HepG2 (cell line): ENCODE results near the gene GRM8. TPM values are rescaled to one million over a fixed set of nuclear protein-coding genes. Genes with fewer than 3 reads are reported as not detected.

Experiments used
- ATAC-seq: fragments of 200-7000 bp; cut with Tn5 transposase; 3 replicates; pipeline ENCODE4 v1.9.1; 2020; ENCODE audit warnings: mild to moderate bottlenecking, moderate library complexity
- BruUV-seq: library from RNA; stranded (reverse); fragments of 400-500 nt; replicated peaks from 2 replicates; lab custom pipeline; 2021; lab: Mats Ljungman, UMichigan
- CTCF ChIA-PET: fragments of 300-600 bp; formaldehyde crosslinking; extraction: SDS; loops from one replicate; lab custom pipeline; 2021; ENCODE audit warnings: low total read pairs, inconsistent platforms, low intra/inter-chr PET ratio; lab: Yijun Ruan, JAX
- POLR2A ChIA-PET: fragments of 350-600 bp; sonication (Branson Sonifier 250); formaldehyde crosslinking; loops from one replicate; lab custom pipeline; 2020; ENCODE audit warnings: antibody characterized with exemption, inconsistent platforms; lab: Yijun Ruan, JAX
- DNase-seq: peaks from one replicate; pipeline ENCODE4 v3.0.0-alpha.2; 2015; ENCODE audit warnings: low spot score
- FAIRE-seq: peaks from 3 replicates; lab custom pipeline; 2011; peaks lifted over from hg19 to GRCh38; lab: Jason Lieb, UNC
- H2AFZ ChIP-seq: one replicate; pipeline ENCODE4 v1.6.1; 2011; ENCODE audit warnings: low read length, inconsistent platforms
- H3K27ac ChIP-seq: fragments of 300-600 bp; 3 replicates; pipeline ENCODE4 v1.8.0; 2011; ENCODE audit warnings: mixed run types, mild to moderate bottlenecking, mixed read lengths, low read length, inconsistent platforms; ENCODE audit not compliant: insufficient read depth; ENCODE audit errors: extremely low read length
- H3K27me3 ChIP-seq, 2 experiments: fragments of 200-600 bp in 1 of 2; 2 replicates in 1 of 2; 3 replicates in 1 of 2; pipeline versions ENCODE4 v1.6.0 to v1.8.0; 2011; ENCODE audit warnings: low read length in 2 of 2, mild to moderate bottlenecking in 2 of 2, moderate library complexity in 2 of 2, inconsistent platforms in 1 of 2; ENCODE audit not compliant: insufficient read depth in 2 of 2, control insufficient read depth in 1 of 2
- H3K36me3 ChIP-seq, 2 experiments: fragments of 200-600 bp in 1 of 2; replicated peaks in 1 of 2; 2 replicates in 1 of 2; 3 replicates in 1 of 2; pipeline versions ENCODE4 v1.5.1 to v1.8.0; 2011; ENCODE audit warnings: low read length in 2 of 2, inconsistent platforms in 1 of 2; ENCODE audit not compliant: insufficient read depth in 2 of 2, control insufficient read depth in 1 of 2
- H3K4me1 ChIP-seq: 2 replicates; pipeline ENCODE4 v1.5.1; 2012; ENCODE audit warnings: low read length, inconsistent platforms; ENCODE audit not compliant: insufficient read depth
- H3K4me2 ChIP-seq: 2 replicates; pipeline ENCODE4 v1.6.0; 2011; ENCODE audit warnings: low read depth, low read length, inconsistent platforms
- H3K4me3 ChIP-seq, 3 experiments: fragments of 200-600 bp in 1 of 3; sonication (generic), shearing (Covaris generic) in 1 of 3; replicated peaks in 1 of 3; 2 replicates each; pipeline ENCODE4 v1.5.1; 2011 to 2016; ENCODE audit warnings: low read length in 3 of 3, inconsistent platforms in 2 of 3, low read depth in 2 of 3, mild to moderate bottlenecking in 2 of 3, control low read depth in 1 of 3, mixed read lengths in 1 of 3; ENCODE audit not compliant: insufficient read depth in 1 of 3
- H3K79me2 ChIP-seq: one replicate; pipeline ENCODE4 v1.6.1; 2011; ENCODE audit warnings: low read length, inconsistent platforms; ENCODE audit not compliant: insufficient read depth
- H3K9ac ChIP-seq: 2 replicates; pipeline ENCODE4 v1.6.0; 2011; ENCODE audit warnings: mild to moderate bottlenecking, low read depth, low read length, inconsistent platforms; ENCODE audit not compliant: insufficient read depth
- H3K9me3 ChIP-seq: 2 replicates; pipeline ENCODE4 v1.5.1; 2012; ENCODE audit warnings: mild to moderate bottlenecking, low read length
- H4K20me1 ChIP-seq: 2 replicates; pipeline ENCODE4 v1.6.0; 2011; ENCODE audit warnings: inconsistent platforms, mild to moderate bottlenecking, low read length, moderate library complexity; ENCODE audit not compliant: insufficient read depth
- AKAP8 ChIP-seq: sonication (generic); formaldehyde crosslinking; IDR thresholded peaks from 2 replicates; pipeline ENCODE4 v1.5.1; 2020; ENCODE audit warnings: mild to moderate bottlenecking, missing genetic modification reagents
- CEBPG ChIP-seq: IDR thresholded peaks from 2 replicates; pipeline ENCODE4 v1.6.1; 2016
- HBP1 ChIP-seq: IDR thresholded peaks from 2 replicates; pipeline ENCODE4 v1.6.1; 2016; ENCODE audit warnings: low read depth, control low read depth
- KDM3A ChIP-seq: IDR thresholded peaks from 2 replicates; pipeline ENCODE4 v1.6.1; 2018; ENCODE audit warnings: low read depth, missing compliant biosample characterization
- KMT2B ChIP-seq: IDR thresholded peaks from 2 replicates; pipeline ENCODE4 v1.6.1; 2016; ENCODE audit warnings: missing genetic modification reagents, missing compliant biosample characterization
- NAIF1 ChIP-seq: sonication (generic); formaldehyde crosslinking; IDR thresholded peaks from 2 replicates; pipeline ENCODE4 v1.5.0; 2020; ENCODE audit warnings: mild to moderate bottlenecking, missing genetic modification reagents, borderline replicate concordance
- RBM39 ChIP-seq: fragments of 200-400 bp; formaldehyde crosslinking; IDR thresholded peaks from one replicate; pipeline ENCODE4 v1.6.1; 2018; ENCODE audit warnings: antibody characterized with exemption, mild to moderate bottlenecking, low read depth, low read length; ENCODE audit not compliant: poor library complexity, severe bottlenecking
- SALL1 ChIP-seq: sonication (generic); formaldehyde crosslinking; IDR thresholded peaks from 2 replicates; pipeline ENCODE4 v1.8.0; 2022; ENCODE audit warnings: mild to moderate bottlenecking, missing genetic modification reagents
- SNAI1 ChIP-seq: sonication (generic); formaldehyde crosslinking; IDR thresholded peaks from 2 replicates; pipeline ENCODE4 v1.5.0; 2020; ENCODE audit warnings: mild to moderate bottlenecking, missing genetic modification reagents, borderline replicate concordance
- SUZ12 ChIP-seq: fragments of 150-350 bp; IDR thresholded peaks from 2 replicates; pipeline ENCODE4 v1.6.1; 2014; ENCODE audit warnings: low read depth, low read length
- TEAD2 ChIP-seq: sonication (generic); formaldehyde crosslinking; IDR thresholded peaks from 2 replicates; pipeline ENCODE4 v1.9.0; 2021; ENCODE audit warnings: missing genetic modification reagents
- TMF1 ChIP-seq: sonication (generic); formaldehyde crosslinking; IDR thresholded peaks from 2 replicates; pipeline ENCODE4 v1.8.1; 2022; ENCODE audit warnings: low read depth, missing genetic modification reagents
- ZBTB7A ChIP-seq: sonication (generic); formaldehyde crosslinking; IDR thresholded peaks from 2 replicates; pipeline ENCODE4 v1.8.0; 2022; ENCODE audit warnings: mild to moderate bottlenecking, missing genetic modification reagents
- ZNF256 ChIP-seq: sonication (generic); formaldehyde crosslinking; conservative IDR thresholded peaks from 2 replicates; pipeline ENCODE4 v1.4.0; 2020; ENCODE audit warnings: missing genetic modification reagents
- ZNF34 ChIP-seq: sonication (generic); formaldehyde crosslinking; IDR thresholded peaks from 2 replicates; pipeline ENCODE4 v1.4.0; 2020; ENCODE audit warnings: mild to moderate bottlenecking, missing genetic modification reagents, borderline replicate concordance
- ZNF629 ChIP-seq: sonication (generic); formaldehyde crosslinking; conservative IDR thresholded peaks from 2 replicates; pipeline ENCODE4 v1.5.0; 2020; ENCODE audit warnings: missing genetic modification reagents
- ZNF644 ChIP-seq: IDR thresholded peaks from 2 replicates; pipeline ENCODE4 v1.6.1; 2016; ENCODE audit warnings: low read depth
- ZNF737 ChIP-seq: sonication (generic); formaldehyde crosslinking; IDR thresholded peaks from 2 replicates; pipeline ENCODE4 v1.5.0; 2020; ENCODE audit warnings: missing genetic modification reagents, mild to moderate bottlenecking, borderline replicate concordance
- ZNF891 ChIP-seq: sonication (generic); formaldehyde crosslinking; IDR thresholded peaks from 2 replicates; pipeline ENCODE4 v1.5.0; 2020; ENCODE audit warnings: mild to moderate bottlenecking, missing genetic modification reagents
- WGBS: methylation state at CpG from one replicate; pipeline ENCODE4 v1.1.6; 2017; ENCODE audit warnings: low lambda C conversion rate; 5-methylcytosine and 5-hydroxymethylcytosine counted together
- in situ Hi-C: cut with HindIII; loops from 2 replicates; pipeline ENCODE4 v1.10.0; 2017; ENCODE audit warnings: low pct_unique_long_range_greater_than_20kb; ENCODE audit not compliant: extremely low pct_ligation_motif_present
- intact Hi-C: fragments of 100-400 bp; cut with micrococcal nuclease; formaldehyde crosslinking; loops from one replicate; pipeline ENCODE4 v1.10.0; 2022; ENCODE audit not compliant: unreplicated experiment
- polyA plus RNA-seq, 8 experiments: library from polyadenylated mRNA; depleted of rRNA in 3 of 8; stranded (reverse) in 7 of 8; unstranded in 1 of 8; fragments of >200 nt; fragmentation: Illumina TruSeq in 4 of 8; extraction: Trizol in 4 of 8; gene quantifications; 2 replicates each; pipeline versions ENCODE4 v1.2.1 to v1.2.3, GENCODE V29; 2011 to 2016; ENCODE audit warnings: low read depth in 4 of 8, missing spikeins in 1 of 8, mixed read lengths in 1 of 8; ENCODE audit not compliant: insufficient read depth in 1 of 8
- total RNA-seq, 5 experiments: library from RNA; depleted of rRNA; stranded (reverse); fragments of >200 nt; fragmentation: Illumina TruSeq; extraction: Trizol; gene quantifications; 2 replicates each; pipeline ENCODE4 v1.2.3, GENCODE V29; 2016; ENCODE audit warnings: low read depth in 1 of 5

Gene GRM8
- total and polyA plus RNA-seq, 2 of the 13 experiments (the other 11 are each of a cell fraction or from before 2014, with no cell fraction given), result not detected

- no TSS peak for BruUV-seq
- Histone ChIP-seq H4K20me1 (no peaks in the 10 kb centered on the region), H3K27ac (no peak overlapping the region), H3K79me2 (no peaks in the 10 kb centered on the region), H3K9ac (no peak overlapping the region), H3K4me2 (no peak overlapping the region), H3K4me1 (peaks cover 9% of the 10 kb centered on the region; the same call in 1 of the 2 replicates), H2AFZ (no peak overlapping the region), H3K27me3 (no peaks in the 10 kb centered on the region), H3K36me3 (no peaks in the 10 kb centered on the region), H3K4me3 (no peak overlapping the region), H3K9me3 (peaks cover 26% of the 10 kb centered on the region)
- WGBS, result 52% methylated on average over 6 of the region's 6 CpGs
- FAIRE-seq, result no peak
- in situ Hi-C loops, result no loop called here
- POLR2A ChIA-PET, result no interaction called here
- no peak for ATAC-seq
- intact Hi-C loops, result no loop called here
- CTCF ChIA-PET, result no interaction called here
- TF ChIP-seq CEBPG (no peak), KMT2B (no peak), KDM3A (no peak), ZBTB7A (no peak), ZNF629 (CRISPR knock-in tag) (no peak), SALL1 (CRISPR knock-in tag) (no peak), HBP1 (CRISPR knock-in tag) (no peak), RBM39 (no peak), ZNF256 (CRISPR knock-in tag) (no peak), SNAI1 (CRISPR knock-in tag) (no peak), NAIF1 (no peak), TMF1 (CRISPR knock-in tag) (no peak), ZNF644 (no peak), ZNF891 (CRISPR knock-in tag) (no peak), SUZ12 (no peak), ZNF737 (CRISPR knock-in tag) (no peak), ZNF34 (CRISPR knock-in tag) (no peak), AKAP8 (CRISPR knock-in tag) (no peak), TEAD2 (CRISPR knock-in tag) (no peak)
- DNase-seq, result no peak
These were observed 596.6 kb downstream of the GRM8 start for GRCh38 chr7:126656165-126656564.
